UCSD-AML1 (cell line): ENCODE data around the gene OR5T2.
"Not testable (repeated sequence)": the region's sequence is repeated elsewhere in the genome, so short reads cannot be mapped to it uniquely, and the experiment has no call there.

Source experiments
- DNase-seq: peaks from one replicate; lab custom pipeline; 2025; ENCODE audit not compliant: unreplicated experiment; lab: John Stamatoyannopoulos, UW

The OR5T2 gene

GRCh38 chr11:56234155-56234554 lies at the start of gene OR5T2:
OR5T2 (minus strand) TSS chr11:56234255; CDS start chr11:56233062, 1,193 bp downstream.
- DNase-seq, result no peak

- no peak for DNase-seq
Measured at GRCh38 chr11:56273854-56274253, 39.8 kb upstream of the OR5T2 start, which contains the start of gene OR5T1. OR5T1 (plus strand) TSS chr11:56274154; CDS start chr11:56275639, 1,485 bp downstream.

- DNase-seq, result no peak
Measured at GRCh38 chr11:56271092-56271491, 37.0 kb upstream of the OR5T2 start.

GRCh38 chr11:56251954-56252353 lies 17.9 kb upstream of the OR5T2 start, which contains the start of gene OR5T3:
OR5T3 (plus strand) TSS chr11:56252254; CDS start chr11:56252254, 0 bp downstream.
- no peak for DNase-seq

- not testable (repeated sequence) for DNase-seq
Measured at GRCh38 chr11:56219735-56220134, 14.3 kb downstream of the OR5T2 start.

- no peak for DNase-seq
Measured at GRCh38 chr11:56214537-56214936, 19.5 kb downstream of the OR5T2 start.

- no peak for DNase-seq
Measured at GRCh38 chr11:56207790-56208189, 26.3 kb downstream of the OR5T2 start.

GRCh38 chr11:56197367-56197766 lies 36.7 kb downstream of the OR5T2 start:
- no peak for DNase-seq

- no peak for DNase-seq
Measured at GRCh38 chr11:56196705-56197104, 37.4 kb downstream of the OR5T2 start.

- no peak for DNase-seq
Measured at GRCh38 chr11:56188602-56189001, 45.5 kb downstream of the OR5T2 start.

GRCh38 chr11:56183459-56183858 lies 50.6 kb downstream of the OR5T2 start:
- no peak for DNase-seq
